Measurements from ENCODE around the gene ACVR1B. TPM values are rescaled to one million over a fixed set of nuclear protein-coding genes. Genes with fewer than 3 reads are reported as not detected.

The ACVR1B gene
- total and polyA plus RNA-seq, 5 donors = 14.6 to 19.4 (median 15.9) TPM

DNA sequence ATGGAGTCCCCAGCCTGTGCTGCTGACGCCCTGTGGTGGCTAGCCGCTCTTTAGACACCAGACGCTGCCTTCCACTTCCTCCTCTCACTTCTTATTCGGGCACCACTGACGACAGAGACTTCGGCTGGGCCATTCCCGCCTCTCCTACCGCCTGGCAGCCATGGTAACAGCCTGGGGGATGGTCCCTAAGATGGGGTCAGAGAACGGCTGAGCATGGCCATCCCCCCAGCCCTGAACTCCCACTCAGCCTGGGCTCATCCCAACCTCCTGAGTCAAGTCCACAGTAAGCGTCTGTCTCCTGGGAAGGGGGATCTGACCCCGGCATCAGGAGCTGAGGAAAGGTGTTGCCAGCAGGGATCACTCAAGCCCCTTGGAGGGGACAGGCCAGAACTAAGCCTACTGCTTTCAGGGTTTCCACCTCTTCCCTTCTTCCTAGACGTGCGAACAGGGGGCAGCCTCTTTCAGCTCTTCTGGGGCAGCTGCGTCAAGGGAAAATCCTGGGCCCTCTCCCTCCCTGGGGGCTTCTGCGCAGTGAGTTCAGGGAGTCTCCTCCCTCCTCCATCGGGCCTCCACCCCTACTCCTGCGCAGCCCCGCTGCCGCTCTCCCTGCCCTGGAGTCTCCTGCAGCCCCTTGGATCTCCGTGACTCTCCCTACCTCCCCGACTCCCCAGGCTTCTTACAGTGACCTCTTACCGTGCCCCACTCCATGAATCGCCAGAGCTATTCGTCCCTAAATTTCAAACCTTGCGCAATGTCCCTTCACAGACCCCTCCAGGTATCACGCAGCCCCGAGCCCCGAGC, 54.6 kb downstream of the ACVR1B start:
- H3K4me1 ChIP-seq (ENCODE audit: control insufficient read depth, insufficient read depth, low read length) = peaks cover 7% of the 10 kb centered on the region
- intact Hi-C loops (cut with DNase I) = no loop called here

GRCh38 chr12:52006726-52007157, 55.2 kb downstream of the ACVR1B start, which contains the start of gene TAMALIN:
TSS of gene TAMALIN (plus strand) at chr12:52006946. CDS start at chr12:52007020, 74 bp downstream.
- H3K4me1 ChIP-seq (ENCODE audit: control insufficient read depth, insufficient read depth, low read length) = peaks cover 7% of the 10 kb centered on the region
- no peaks in the 10 kb centered on the region for H3K27me3 ChIP-seq (ENCODE audit: control insufficient read depth, insufficient read depth)
- ATAC-seq (peak; percentile 64 to 70), DNase-seq (peak; percentile 84 to 95 (median 92))
- peak within 1 kb of the TSS; percentile 93 for H3K27ac ChIP-seq (ENCODE audit: low read length)
- no peaks in the 10 kb centered on the region for H3K9me3 ChIP-seq (ENCODE audit: control insufficient read depth, low read length)
- intact Hi-C loops (cut with DNase I) = no loop called here
- H3K4me3 ChIP-seq (ENCODE audit: low read length) = peak within 1 kb of the TSS; percentile 76
- WGBS = under 1% methylated on average over 60 of the region's 60 CpGs

More for the DNA sequence above, 54.6 kb downstream of the ACVR1B start:
- DNase-seq (peak; percentile 67 to 86 (median 82)), ATAC-seq (peak; percentile 0)
- H3K9me3 ChIP-seq (ENCODE audit: control insufficient read depth, low read length) = no peaks in the 10 kb centered on the region
- no peak overlapping the region for H3K27ac ChIP-seq (ENCODE audit: low read length)
- H3K27me3 ChIP-seq (ENCODE audit: control insufficient read depth, insufficient read depth) = no peaks in the 10 kb centered on the region
- 34% methylated on average over 28 of the region's 28 CpGs for WGBS
- H3K4me3 ChIP-seq (ENCODE audit: low read length) = peak overlapping the region; percentile 76

DNA sequence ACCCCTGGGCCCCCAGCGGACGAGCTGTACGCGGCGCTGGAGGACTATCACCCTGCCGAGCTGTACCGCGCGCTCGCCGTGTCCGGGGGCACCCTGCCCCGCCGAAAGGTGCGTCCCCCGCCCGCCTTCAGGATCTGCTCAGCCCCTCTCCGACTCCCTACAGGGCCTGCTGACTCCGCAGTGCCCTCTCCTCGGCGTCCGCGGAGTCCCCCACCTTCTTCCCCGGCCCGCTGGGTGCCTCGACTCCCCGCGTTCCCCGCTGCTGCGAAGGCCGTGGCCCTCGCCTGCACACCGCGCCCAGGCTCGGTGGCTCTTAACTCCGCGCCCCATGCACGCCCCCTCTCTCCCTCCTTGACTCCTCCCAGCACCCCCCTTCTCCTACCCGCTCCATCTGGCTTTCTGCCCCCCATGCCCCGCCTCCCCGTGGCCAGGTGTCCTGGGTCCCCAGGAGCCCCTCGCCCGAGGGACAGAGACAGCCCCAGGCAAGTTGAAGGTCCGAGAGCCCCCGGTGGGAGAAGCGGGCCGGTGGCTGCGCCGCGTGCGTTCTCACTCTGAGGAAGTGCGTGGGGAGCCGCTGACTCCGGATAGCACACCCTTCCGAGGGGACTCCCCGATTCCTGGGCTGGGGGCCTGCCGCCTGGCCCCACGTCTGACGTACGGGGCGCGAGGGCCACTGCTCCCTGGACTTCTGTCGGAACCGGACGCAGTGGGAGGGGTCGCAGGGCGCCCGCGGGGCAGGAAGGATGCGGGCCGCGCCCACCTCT, 55.8 kb downstream of the ACVR1B start:
- H3K9me3 ChIP-seq (ENCODE audit: control insufficient read depth, low read length) = no peaks in the 10 kb centered on the region
- H3K27ac ChIP-seq (ENCODE audit: low read length) = peak overlapping the region; percentile 93
- H3K27me3 ChIP-seq (ENCODE audit: control insufficient read depth, insufficient read depth) = no peaks in the 10 kb centered on the region
- ATAC-seq = peak; percentile 27 to 62
- intact Hi-C loops (cut with DNase I) = no loop called here
- peak; percentile 76 to 90 (median 87) for DNase-seq
- 3% methylated on average over 72 of the region's 72 CpGs for WGBS
- peak overlapping the region; percentile 76 for H3K4me3 ChIP-seq (ENCODE audit: low read length)
- peaks cover 7% of the 10 kb centered on the region for H3K4me1 ChIP-seq (ENCODE audit: control insufficient read depth, insufficient read depth, low read length)

DNA sequence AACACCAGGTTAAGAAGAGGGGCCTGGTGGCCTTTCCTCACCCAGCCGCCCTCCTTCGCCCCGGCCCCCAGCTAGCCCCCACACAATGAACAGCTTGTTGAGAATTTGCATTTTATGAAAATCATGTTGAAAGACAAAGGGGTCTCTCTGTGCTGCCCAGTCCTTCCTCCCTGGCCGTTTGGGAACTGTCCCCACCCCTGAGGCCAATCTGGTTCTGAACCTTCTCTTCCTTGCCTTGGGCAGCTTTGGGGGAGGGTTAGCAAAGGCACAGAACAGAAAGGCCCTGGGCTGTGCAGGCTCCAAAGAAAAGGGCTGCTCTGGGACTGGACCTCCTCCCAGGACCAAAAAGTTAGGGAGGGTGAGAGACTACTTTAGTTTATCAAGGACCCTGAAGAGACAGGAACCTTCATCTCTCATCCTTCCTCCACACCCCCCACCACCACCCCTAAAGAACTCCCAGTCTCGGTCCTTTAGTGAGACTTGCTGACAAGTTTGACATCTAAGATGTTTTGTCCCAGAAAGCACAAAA, 56.5 kb downstream of the ACVR1B start:
- intact Hi-C loops (cut with DNase I) = no loop called here
- peak overlapping the region; percentile 93 for H3K27ac ChIP-seq (ENCODE audit: low read length)
- H3K9me3 ChIP-seq (ENCODE audit: control insufficient read depth, low read length) = no peaks in the 10 kb centered on the region
- WGBS = 40% methylated on average over 5 of the region's 5 CpGs
- DNase-seq (no peak), ATAC-seq (no peak)
- no peaks in the 10 kb centered on the region for H3K27me3 ChIP-seq (ENCODE audit: control insufficient read depth, insufficient read depth)
- peaks cover 7% of the 10 kb centered on the region for H3K4me1 ChIP-seq (ENCODE audit: control insufficient read depth, insufficient read depth, low read length)
- H3K4me3 ChIP-seq (ENCODE audit: low read length) = peak overlapping the region; percentile 76

DNA sequence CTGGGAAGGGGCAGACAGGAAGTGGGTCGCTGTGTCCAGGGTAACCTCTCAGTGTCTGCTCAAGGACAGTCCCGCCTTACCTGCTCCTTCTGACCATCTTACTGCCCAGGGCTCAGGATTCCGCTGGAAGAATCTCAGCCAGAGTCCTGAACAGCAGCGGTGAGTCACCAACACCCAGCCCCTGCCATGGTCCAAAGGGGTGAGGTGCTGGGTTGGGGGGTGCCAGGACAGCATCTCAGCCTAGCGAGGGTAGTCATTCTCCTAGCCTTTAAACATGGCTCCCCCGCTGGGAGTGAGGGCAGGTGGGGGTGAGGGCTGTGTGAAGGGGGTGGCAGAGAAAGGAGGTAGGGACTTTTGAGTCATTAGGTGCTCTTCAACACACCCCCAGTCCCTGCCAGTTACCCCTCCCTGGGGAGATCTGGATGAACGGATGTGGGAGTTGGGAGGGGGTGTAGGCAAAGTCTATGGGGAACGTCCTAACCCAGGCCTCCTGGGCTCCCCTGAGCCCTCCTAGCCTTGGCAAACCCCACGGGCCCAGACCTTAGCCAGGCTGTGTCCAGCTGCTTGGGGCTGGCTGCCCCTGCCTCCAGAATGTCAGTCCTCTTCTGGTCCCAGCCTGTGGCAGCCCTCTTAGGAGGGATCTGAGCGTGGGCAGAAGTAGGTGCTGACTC, 57.7 kb downstream of the ACVR1B start:
- 62% methylated on average over 10 of the region's 10 CpGs for WGBS
- Histone ChIP-seq H3K9me3 (ENCODE audit: control insufficient read depth, low read length) (no peaks in the 10 kb centered on the region), H3K27ac (ENCODE audit: low read length) (peak overlapping the region; percentile 93), H3K4me1 (ENCODE audit: control insufficient read depth, insufficient read depth, low read length) (peaks cover 7% of the 10 kb centered on the region), H3K4me3 (ENCODE audit: low read length) (peak overlapping the region; percentile 76), H3K27me3 (ENCODE audit: control insufficient read depth, insufficient read depth) (no peaks in the 10 kb centered on the region)
- intact Hi-C loops (cut with DNase I) = no loop called here
- peak in 1 of 3 donors; percentile 61 for DNase-seq
- peak in 1 of 2 donors; percentile 0 for ATAC-seq

GRCh38 chr12:52010152-52010622, 58.7 kb downstream of the ACVR1B start:
- ATAC-seq (peak; percentile 81 to 86), DNase-seq (peak; percentile 91 to 96 (median 95))
- H3K4me3 ChIP-seq (ENCODE audit: low read length) = peak overlapping the region; percentile 76
- H3K27ac ChIP-seq (ENCODE audit: low read length) = peak overlapping the region; percentile 82
- no peaks in the 10 kb centered on the region for H3K27me3 ChIP-seq (ENCODE audit: control insufficient read depth, insufficient read depth)
- no peaks in the 10 kb centered on the region for H3K9me3 ChIP-seq (ENCODE audit: control insufficient read depth, low read length)
- intact Hi-C loops (cut with DNase I) = no loop called here
- WGBS = 29% methylated on average over 11 of the region's 11 CpGs
- H3K4me1 ChIP-seq (ENCODE audit: control insufficient read depth, insufficient read depth, low read length) = peaks cover 7% of the 10 kb centered on the region

GRCh38 chr12:52010692-52011601, 59.4 kb downstream of the ACVR1B start:
- Histone ChIP-seq H3K4me1 (ENCODE audit: control insufficient read depth, insufficient read depth, low read length) (peaks cover 7% of the 10 kb centered on the region), H3K4me3 (ENCODE audit: low read length) (peak overlapping the region; percentile 6), H3K9me3 (ENCODE audit: control insufficient read depth, low read length) (no peaks in the 10 kb centered on the region), H3K27me3 (ENCODE audit: control insufficient read depth, insufficient read depth) (no peaks in the 10 kb centered on the region), H3K27ac (ENCODE audit: low read length) (peak overlapping the region; percentile 82)
- no peak for ATAC-seq
- intact Hi-C loops (cut with DNase I) = no loop called here
- DNase-seq = no peak
- WGBS = 54% methylated on average over 8 of the region's 8 CpGs

GRCh38 chr12:52011602-52012214, 60.2 kb downstream of the ACVR1B start:
- H3K27ac ChIP-seq (ENCODE audit: low read length) = no peak overlapping the region
- ATAC-seq = no peak
- no peak overlapping the region for H3K4me3 ChIP-seq (ENCODE audit: low read length)
- H3K4me1 ChIP-seq (ENCODE audit: control insufficient read depth, insufficient read depth, low read length) = peaks cover 7% of the 10 kb centered on the region
- DNase-seq = no peak
- no peaks in the 10 kb centered on the region for H3K9me3 ChIP-seq (ENCODE audit: control insufficient read depth, low read length)
- intact Hi-C loops (cut with DNase I) = no loop called here
- 95% methylated on average over 8 of the region's 8 CpGs for WGBS
- no peaks in the 10 kb centered on the region for H3K27me3 ChIP-seq (ENCODE audit: control insufficient read depth, insufficient read depth)

DNA sequence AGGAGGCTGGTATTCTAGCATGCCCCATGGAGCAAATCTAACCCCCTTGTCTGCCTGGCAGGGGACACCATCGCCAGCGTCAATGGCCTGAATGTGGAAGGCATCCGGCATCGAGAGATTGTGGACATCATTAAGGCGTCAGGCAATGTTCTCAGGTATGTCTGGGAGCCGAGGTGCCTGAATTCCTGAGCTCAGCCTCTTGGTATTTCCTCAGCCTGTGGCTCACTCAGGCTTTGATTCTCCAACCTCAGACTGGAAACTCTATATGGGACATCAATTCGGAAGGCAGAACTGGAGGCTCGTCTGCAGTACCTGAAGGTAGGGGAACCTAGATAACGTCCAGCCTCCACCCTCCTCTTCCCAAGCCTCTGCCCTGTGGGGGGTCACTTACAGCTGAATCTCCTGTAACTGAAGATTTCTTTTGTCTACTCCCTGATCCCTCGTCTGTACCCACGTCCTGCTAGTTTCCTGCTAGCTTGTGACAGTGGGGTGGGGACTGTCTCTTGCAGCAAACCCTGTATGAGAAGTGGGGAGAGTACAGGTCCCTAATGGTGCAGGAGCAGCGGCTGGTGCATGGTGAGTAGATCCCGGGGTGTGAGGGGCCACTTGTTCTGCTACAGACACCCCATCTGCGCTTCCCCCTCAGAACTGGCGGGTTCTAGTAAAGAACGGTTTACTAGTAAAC, 62.3 kb downstream of the ACVR1B start:
- DNase-seq = no peak
- 89% methylated on average over 16 of the region's 16 CpGs for WGBS
- intact Hi-C loops (cut with DNase I) = no loop called here
- Histone ChIP-seq H3K4me1 (ENCODE audit: control insufficient read depth, insufficient read depth, low read length) (peaks cover 7% of the 10 kb centered on the region), H3K27ac (ENCODE audit: low read length) (no peak overlapping the region), H3K9me3 (ENCODE audit: control insufficient read depth, low read length) (no peaks in the 10 kb centered on the region), H3K4me3 (ENCODE audit: low read length) (no peak overlapping the region), H3K27me3 (ENCODE audit: control insufficient read depth, insufficient read depth) (no peaks in the 10 kb centered on the region)
- no peak for ATAC-seq
